PC-3 (cell line): Measurements from ENCODE around the gene TPD52L1. TPM values are rescaled to one million over a fixed set of nuclear protein-coding genes. Genes with fewer than 3 reads are reported as not detected.
"Not testable (repeated sequence)": the region's sequence is repeated elsewhere in the genome, so short reads cannot be mapped to it uniquely, and the experiment has no call there.

Source experiments
- ATAC-seq: fragments of 200-7000 bp; cut with Tn5 transposase; 2 replicates; pipeline ENCODE4 v1.9.1; 2020; ENCODE audit warnings: mild to moderate bottlenecking, moderate library complexity
- BruUV-seq: library from RNA; stranded (reverse); fragments of 400-500 nt; replicated peaks from 2 replicates; lab custom pipeline; 2021; lab: Mats Ljungman, UMichigan
- CTCF ChIA-PET: fragments of 300-600 bp; sonication (Branson Sonifier 250); formaldehyde crosslinking; loops from one replicate; lab custom pipeline; 2022; ENCODE audit warnings: antibody characterized with exemption; lab: Charles Lee
- POLR2A ChIA-PET: fragments of 300-600 bp; sonication (Branson Sonifier 250); formaldehyde crosslinking; loops from one replicate; lab custom pipeline; 2022; ENCODE audit warnings: antibody characterized with exemption; ENCODE audit not compliant: unreplicated experiment; lab: Charles Lee
- DNase-seq: peaks from one replicate; pipeline ENCODE4 v3.0.0-alpha.2; 2015
- H2AFZ ChIP-seq: fragments of 300-600 bp; sonication (generic); 2 replicates; pipeline ENCODE4 v1.6.0; 2016; ENCODE audit warnings: antibody characterized with exemption, low read length
- H3F3A ChIP-seq: fragments of 300-600 bp; sonication (generic); one replicate; pipeline ENCODE4 v1.6.0; 2017; ENCODE audit warnings: antibody characterized with exemption, low read length, control low read depth, mild to moderate bottlenecking; ENCODE audit not compliant: unreplicated experiment
- H3K27ac ChIP-seq: fragments of 300-600 bp; sonication (generic); 2 replicates; pipeline ENCODE4 v1.5.1; 2016; ENCODE audit warnings: mild to moderate bottlenecking, low read length
- H3K27me3 ChIP-seq: fragments of 300-600 bp; sonication (generic); 2 replicates; pipeline ENCODE4 v1.6.1; 2016; ENCODE audit warnings: low read length, mixed read lengths
- H3K36me3 ChIP-seq: fragments of 300-600 bp; sonication (generic); 2 replicates; pipeline ENCODE4 v1.6.1; 2016; ENCODE audit warnings: low read depth, mixed run types, low read length, mixed read lengths
- H3K4me1 ChIP-seq: fragments of 300-600 bp; sonication (generic); 2 replicates; pipeline ENCODE4 v1.5.1; 2016; ENCODE audit warnings: low read length; ENCODE audit not compliant: insufficient read depth
- H3K4me2 ChIP-seq: fragments of 300-600 bp; sonication (generic); 2 replicates; pipeline ENCODE4 v1.6.0; 2016; ENCODE audit warnings: low read length
- H3K4me3 ChIP-seq: fragments of 300-600 bp; sonication (generic); 2 replicates; pipeline ENCODE4 v1.5.1; 2016; ENCODE audit warnings: mild to moderate bottlenecking, low read length, mixed read lengths
- H3K79me2 ChIP-seq: fragments of 300-600 bp; sonication (generic); 2 replicates; pipeline ENCODE4 v1.6.1; 2017; ENCODE audit warnings: low read length, mixed read lengths
- H3K9ac ChIP-seq: fragments of 300-600 bp; sonication (generic); 2 replicates; pipeline ENCODE4 v1.6.0; 2016; ENCODE audit warnings: mild to moderate bottlenecking, low read length
- H3K9me2 ChIP-seq: fragments of 300-600 bp; sonication (generic); replicated peaks from 2 replicates; pipeline ENCODE4 v1.6.1; 2016; ENCODE audit warnings: mixed run types, low read length, mixed read lengths
- H3K9me3 ChIP-seq: fragments of 300-600 bp; sonication (generic); 2 replicates; pipeline ENCODE4 v1.6.1; 2016; ENCODE audit warnings: low read length, mixed read lengths
- H4K20me1 ChIP-seq: fragments of 300-600 bp; sonication (generic); 2 replicates; pipeline ENCODE4 v1.6.1; 2016; ENCODE audit warnings: low read length, mixed read lengths
- CTCF ChIP-seq: fragments of 300-600 bp; sonication (generic); conservative IDR thresholded peaks from 2 replicates; pipeline ENCODE4 v1.5.1; 2017; ENCODE audit warnings: antibody characterized with exemption, low read depth, mild to moderate bottlenecking, low read length
- EZH2 ChIP-seq: fragments of 300-600 bp; sonication (generic); IDR thresholded peaks from one replicate; pipeline ENCODE4 v1.6.1; 2017; ENCODE audit warnings: antibody characterized with exemption, mild to moderate bottlenecking, low read length; ENCODE audit not compliant: unreplicated experiment
- EZH2phosphoT487 ChIP-seq: fragments of 300-600 bp; sonication (generic); IDR thresholded peaks from 2 replicates; pipeline ENCODE4 v1.6.1; 2018; ENCODE audit warnings: mild to moderate bottlenecking, antibody characterized with exemption, low read length, borderline replicate concordance
- intact Hi-C: fragments of 100-400 bp; cut with micrococcal nuclease; formaldehyde crosslinking; loops from 2 replicates; pipeline ENCODE4 v1.9.0; 2023
- total RNA-seq: library from RNA; depleted of rRNA; stranded (reverse); fragments of >200 nt; gene quantifications from 2 replicates; pipeline ENCODE4 v1.2.3, GENCODE V29; 2014

TPD52L1 gene
- total RNA-seq, 1 experiment from 2014 or later = 39.4 TPM

DNA sequence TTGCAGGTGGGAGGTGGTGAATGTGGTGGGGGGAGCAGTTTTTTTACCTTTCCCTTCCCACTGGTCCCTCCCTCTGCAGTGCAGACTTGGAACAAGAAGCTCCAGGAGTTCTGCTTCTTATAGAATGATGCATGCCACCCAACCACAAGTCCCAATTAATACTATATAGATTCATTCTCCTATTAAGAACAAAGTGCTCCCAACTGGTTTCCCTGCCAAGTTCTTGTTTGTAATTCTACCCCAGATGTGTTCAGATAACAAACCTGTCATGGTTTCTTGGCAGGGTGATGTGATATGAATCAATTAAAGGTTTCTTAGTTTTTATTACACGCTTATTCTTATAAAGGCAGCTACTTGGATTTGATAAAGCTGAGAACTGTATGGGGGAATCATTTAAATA is 124.3 kb downstream of the TPD52L1 start:
- no peak overlapping the region for H3K4me2 ChIP-seq
- H3F3A ChIP-seq = no peaks in the 10 kb centered on the region
- no peak overlapping the region for H3K9ac ChIP-seq
- BruUV-seq = no TSS peak
- H3K79me2 ChIP-seq = no peaks in the 10 kb centered on the region
- no peaks in the 10 kb centered on the region for H3K27me3 ChIP-seq
- peaks cover 7% of the 10 kb centered on the region for H3K36me3 ChIP-seq
- no peaks in the 10 kb centered on the region for H4K20me1 ChIP-seq
- H2AFZ ChIP-seq = no peak overlapping the region
- CTCF ChIA-PET = no interaction called here
- H3K9me3 ChIP-seq = no peaks in the 10 kb centered on the region
- no peak overlapping the region for H3K4me3 ChIP-seq
- no peaks in the 10 kb centered on the region for H3K9me2 ChIP-seq
- peak; percentile 12 for DNase-seq
- peaks cover 11% of the 10 kb centered on the region for H3K4me1 ChIP-seq
- ATAC-seq = no peak; the same call in 1 of the 2 replicates
- H3K27ac ChIP-seq = no peak overlapping the region
- TF ChIP-seq CTCF = no peak
- POLR2A ChIA-PET = interaction anchor here (0.6 kb wide), 1 partner anchor 429 kb away, joined by 3 read pairs; no protein-coding TSS in a partner anchor
- intact Hi-C loops = no loop called here

GRCh38 chr6:125279961-125280360 is 126.4 kb downstream of the TPD52L1 start:
- H3K4me3 ChIP-seq = no peak overlapping the region
- H3K36me3 ChIP-seq = peaks cover 5% of the 10 kb centered on the region
- DNase-seq (no peak), ATAC-seq (no peak)
- H3K9me2 ChIP-seq = no peaks in the 10 kb centered on the region
- H3K27ac ChIP-seq = no peak overlapping the region
- TF ChIP-seq EZH2phosphoT487 = no peak
- TF ChIP-seq CTCF = no peak
- no peak for TF ChIP-seq EZH2
- POLR2A ChIA-PET = no interaction called here
- intact Hi-C loops = no loop called here
- H2AFZ ChIP-seq = no peak overlapping the region
- no peaks in the 10 kb centered on the region for H4K20me1 ChIP-seq
- no peak overlapping the region for H3K9ac ChIP-seq
- H3K27me3 ChIP-seq = no peaks in the 10 kb centered on the region
- H3K4me2 ChIP-seq = no peak overlapping the region
- CTCF ChIA-PET = no interaction called here
- H3K79me2 ChIP-seq = no peaks in the 10 kb centered on the region
- no TSS peak for BruUV-seq
- H3K4me1 ChIP-seq = no peaks in the 10 kb centered on the region
- no peaks in the 10 kb centered on the region for H3K9me3 ChIP-seq
- H3F3A ChIP-seq = no peaks in the 10 kb centered on the region

GRCh38 chr6:125280370-125281035 is 126.9 kb downstream of the TPD52L1 start:
- H3K4me3 ChIP-seq, intact Hi-C loops, H3K36me3 ChIP-seq, H4K20me1 ChIP-seq, H3K27ac ChIP-seq, CTCF ChIA-PET, DNase-seq, H3K9me2 ChIP-seq, H3F3A ChIP-seq, H3K79me2 ChIP-seq, POLR2A ChIA-PET, ATAC-seq, H3K9me3 ChIP-seq, H3K4me2 ChIP-seq, BruUV-seq, H3K27me3 ChIP-seq, H2AFZ ChIP-seq, H3K4me1 ChIP-seq, H3K9ac ChIP-seq: not testable (repeated sequence)

- H3K27ac ChIP-seq, H3K4me1 ChIP-seq, DNase-seq, H3K27me3 ChIP-seq, H4K20me1 ChIP-seq, H2AFZ ChIP-seq, H3K9ac ChIP-seq, POLR2A ChIA-PET, ATAC-seq, intact Hi-C loops, H3K79me2 ChIP-seq, H3K4me3 ChIP-seq, BruUV-seq, H3K9me2 ChIP-seq, H3K4me2 ChIP-seq, H3K9me3 ChIP-seq, H3F3A ChIP-seq, CTCF ChIA-PET: not testable (repeated sequence)
- peaks cover 11% of the 10 kb centered on the region; the same call in 1 of the 2 replicates for H3K36me3 ChIP-seq
Observed at GRCh38 chr6:125282470-125282869, 128.9 kb downstream of the TPD52L1 start.
